Mucosa of stomach (tissue), 1 donor: Measurements from ENCODE around the gene HK1.
A peak's percentile ranks its signal among the peaks of the same experiment; 100 is the strongest.

Source experiments
- H3K27me3 ChIP-seq: one replicate; pipeline ENCODE4 v1.7.0; 2013; ENCODE audit warnings: mild to moderate bottlenecking, low read length; ENCODE audit not compliant: control insufficient read depth, insufficient read depth
- H3K36me3 ChIP-seq: one replicate; pipeline ENCODE4 v1.7.0; 2013; ENCODE audit warnings: low read length; ENCODE audit not compliant: control insufficient read depth, insufficient read depth
- H3K4me1 ChIP-seq: one replicate; pipeline ENCODE4 v1.7.0; 2013; ENCODE audit warnings: mild to moderate bottlenecking, low read length; ENCODE audit not compliant: control insufficient read depth, insufficient read depth
- H3K4me3 ChIP-seq: one replicate; pipeline ENCODE4 v1.7.0; 2013; ENCODE audit warnings: low read length
- H3K9ac ChIP-seq: one replicate; pipeline ENCODE4 v1.7.0; 2013; ENCODE audit warnings: mild to moderate bottlenecking, low read length, moderate library complexity
- H3K9me3 ChIP-seq: one replicate; pipeline ENCODE4 v1.7.0; 2013; ENCODE audit warnings: mild to moderate bottlenecking, low read length, moderate library complexity; ENCODE audit not compliant: control insufficient read depth
- donor health status: Pancreatic carcinoma.

HK1 gene

DNA sequence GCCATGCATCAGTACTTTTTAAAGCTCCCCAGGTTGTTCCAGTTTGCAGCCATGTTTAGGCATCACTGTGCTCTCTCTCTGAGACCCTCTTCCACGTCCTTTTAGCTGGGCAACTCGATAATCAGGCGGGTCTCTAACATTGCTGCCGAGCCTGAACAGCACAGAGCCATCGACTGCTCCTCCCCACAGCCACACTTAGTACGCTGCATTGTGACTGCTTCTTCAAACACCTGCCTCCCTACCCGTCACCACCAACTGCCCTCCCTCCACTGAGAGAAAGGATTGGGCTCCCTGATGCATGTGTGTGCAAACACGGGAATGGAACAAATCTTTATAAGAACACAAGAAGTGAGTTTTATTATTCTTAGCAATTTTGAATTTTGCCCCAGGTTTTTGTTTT is 149.9 kb downstream of the HK1 start:
- Histone ChIP-seq H3K36me3 (no peaks in the 10 kb centered on the region), H3K4me3 (no peak overlapping the region), H3K9me3 (no peaks in the 10 kb centered on the region), H3K4me1 (peaks cover 31% of the 10 kb centered on the region), H3K9ac (no peak overlapping the region), H3K27me3 (no peaks in the 10 kb centered on the region)

DNA sequence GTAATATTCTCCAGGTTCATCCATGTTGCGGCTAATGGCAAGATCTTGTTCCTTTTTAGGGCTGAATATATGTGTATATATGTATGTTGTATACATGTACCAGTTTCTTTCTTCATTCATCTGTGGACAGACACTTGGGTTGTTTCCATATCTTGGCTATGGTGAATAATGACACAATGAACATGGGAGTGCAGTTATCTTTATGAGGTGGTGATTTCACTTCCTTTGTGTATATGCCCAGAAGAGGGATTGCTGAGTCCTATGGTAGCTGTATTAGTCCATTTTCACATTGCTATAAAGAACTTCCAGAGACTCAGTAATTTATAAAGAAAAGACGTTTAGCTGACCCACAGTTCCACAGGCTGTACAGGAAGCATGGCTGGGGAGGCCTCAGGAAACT is 155.9 kb downstream of the HK1 start:
- Histone ChIP-seq H3K36me3 (no peaks in the 10 kb centered on the region), H3K9ac (no peak overlapping the region), H3K27me3 (no peaks in the 10 kb centered on the region), H3K4me1 (peaks cover 28% of the 10 kb centered on the region), H3K4me3 (no peak overlapping the region), H3K9me3 (no peaks in the 10 kb centered on the region)

GRCh38 chr10:69434926-69435325 is 156.6 kb downstream of the HK1 start:
- Histone ChIP-seq H3K4me1 (peaks cover 36% of the 10 kb centered on the region), H3K27me3 (no peaks in the 10 kb centered on the region), H3K4me3 (no peak overlapping the region), H3K9me3 (no peaks in the 10 kb centered on the region), H3K36me3 (no peaks in the 10 kb centered on the region), H3K9ac (no peak overlapping the region)

- peaks cover 42% of the 10 kb centered on the region for H3K4me1 ChIP-seq
- no peak overlapping the region for H3K4me3 ChIP-seq
- H3K27me3 ChIP-seq: no peaks in the 10 kb centered on the region
- no peaks in the 10 kb centered on the region for H3K36me3 ChIP-seq
- H3K9ac ChIP-seq: no peak overlapping the region
- H3K9me3 ChIP-seq: no peaks in the 10 kb centered on the region
These were observed 157.7 kb downstream of the HK1 start for GRCh38 chr10:69435966-69436520.

DNA sequence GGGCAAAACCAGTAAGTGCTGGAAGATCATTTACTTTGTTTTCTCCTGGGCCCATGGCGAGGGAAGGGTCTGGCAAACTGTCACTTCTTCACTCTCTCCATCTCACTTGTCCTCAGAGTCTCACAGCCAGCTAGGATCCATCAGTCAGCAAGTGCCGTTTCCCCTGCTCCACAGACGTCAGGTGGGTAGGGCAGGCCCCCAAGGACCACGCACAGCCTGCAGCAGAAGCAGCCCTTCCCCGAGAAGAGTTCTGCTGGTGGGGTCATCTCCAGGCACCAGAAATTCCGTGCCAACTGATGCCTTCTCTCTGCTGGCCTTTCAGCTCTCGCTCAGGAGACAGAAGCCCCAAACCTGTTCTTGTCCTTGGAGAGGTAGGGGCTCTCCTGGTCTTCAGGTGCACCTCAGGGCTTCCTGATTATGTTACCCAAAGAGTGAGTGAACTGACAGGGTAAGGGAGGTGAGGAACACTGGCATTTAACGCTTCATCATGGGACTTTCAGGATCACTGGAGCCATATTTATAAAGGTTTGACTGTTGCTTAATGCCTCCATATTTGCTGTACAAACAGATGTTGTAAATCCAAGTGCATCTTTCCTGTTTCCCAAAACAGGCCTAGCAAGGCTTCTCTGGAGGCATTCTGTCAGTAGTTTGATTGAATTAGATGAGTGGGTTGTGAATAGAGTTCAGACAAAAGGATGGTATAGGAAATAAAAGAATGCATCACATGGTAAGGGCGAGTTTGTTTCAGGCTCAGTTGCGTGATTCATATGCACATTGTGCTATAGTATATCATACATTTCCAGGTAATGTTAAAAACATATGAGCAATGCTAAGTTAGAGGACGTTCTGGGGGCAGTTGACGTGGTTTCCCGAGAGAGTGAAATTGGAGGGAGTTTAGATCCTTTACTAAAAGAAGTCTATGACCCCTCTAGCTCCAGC is 159.3 kb downstream of the HK1 start:
- H3K4me3 ChIP-seq: no peak overlapping the region
- H3K9ac ChIP-seq: peak overlapping the region; percentile 69
- H3K9me3 ChIP-seq: no peaks in the 10 kb centered on the region
- H3K4me1 ChIP-seq: peaks cover 42% of the 10 kb centered on the region
- H3K27me3 ChIP-seq: no peaks in the 10 kb centered on the region
- H3K36me3 ChIP-seq: no peaks in the 10 kb centered on the region

GRCh38 chr10:69438536-69439349 is 160.4 kb downstream of the HK1 start:
- Histone ChIP-seq H3K4me1 (peaks cover 42% of the 10 kb centered on the region), H3K9me3 (no peaks in the 10 kb centered on the region), H3K4me3 (no peak overlapping the region), H3K9ac (peak overlapping the region; percentile 69), H3K27me3 (no peaks in the 10 kb centered on the region), H3K36me3 (no peaks in the 10 kb centered on the region)

DNA sequence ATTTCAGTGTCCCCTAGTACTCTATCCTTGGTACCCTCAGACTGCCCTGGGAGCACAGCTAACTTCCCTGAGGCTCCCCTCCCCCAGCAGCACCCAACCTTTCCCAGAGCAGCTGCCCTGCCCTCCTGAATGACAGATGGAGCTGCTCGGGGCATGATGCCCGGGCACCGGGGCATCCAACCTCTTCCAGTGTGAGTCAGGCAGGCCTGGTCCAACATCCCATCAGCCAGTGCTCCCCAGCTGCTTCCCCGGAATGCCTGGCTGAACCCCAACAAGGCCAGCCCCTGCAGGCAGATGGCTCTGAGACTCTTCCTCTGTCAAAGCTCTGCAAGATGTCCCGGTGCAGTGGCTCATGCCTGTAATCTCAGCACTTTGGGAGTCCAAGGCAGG is 161.0 kb downstream of the HK1 start:
- no peak overlapping the region for H3K4me3 ChIP-seq
- H3K9me3 ChIP-seq: no peaks in the 10 kb centered on the region
- no peaks in the 10 kb centered on the region for H3K36me3 ChIP-seq
- peaks cover 36% of the 10 kb centered on the region for H3K4me1 ChIP-seq
- H3K9ac ChIP-seq: peak overlapping the region; percentile 69
- no peaks in the 10 kb centered on the region for H3K27me3 ChIP-seq

GRCh38 chr10:69439813-69440506 is 161.7 kb downstream of the HK1 start:
- Histone ChIP-seq H3K27me3 (no peaks in the 10 kb centered on the region), H3K4me1 (peaks cover 33% of the 10 kb centered on the region), H3K9ac (peak overlapping the region; percentile 69), H3K4me3 (no peak overlapping the region), H3K9me3 (no peaks in the 10 kb centered on the region), H3K36me3 (no peaks in the 10 kb centered on the region)

- H3K36me3 ChIP-seq: no peaks in the 10 kb centered on the region
- H3K4me3 ChIP-seq: no peak overlapping the region
- no peaks in the 10 kb centered on the region for H3K9me3 ChIP-seq
- H3K9ac ChIP-seq: no peak overlapping the region
- peaks cover 53% of the 10 kb centered on the region for H3K4me1 ChIP-seq
- no peaks in the 10 kb centered on the region for H3K27me3 ChIP-seq
These were observed 165.1 kb downstream of the HK1 start for GRCh38 chr10:69443354-69443753.

- Histone ChIP-seq H3K36me3 (no peaks in the 10 kb centered on the region), H3K4me3 (no peak overlapping the region), H3K9ac (no peak overlapping the region), H3K9me3 (no peaks in the 10 kb centered on the region), H3K27me3 (no peaks in the 10 kb centered on the region), H3K4me1 (peaks cover 53% of the 10 kb centered on the region)
These were observed 166.7 kb downstream of the HK1 start for GRCh38 chr10:69445041-69445440.

DNA sequence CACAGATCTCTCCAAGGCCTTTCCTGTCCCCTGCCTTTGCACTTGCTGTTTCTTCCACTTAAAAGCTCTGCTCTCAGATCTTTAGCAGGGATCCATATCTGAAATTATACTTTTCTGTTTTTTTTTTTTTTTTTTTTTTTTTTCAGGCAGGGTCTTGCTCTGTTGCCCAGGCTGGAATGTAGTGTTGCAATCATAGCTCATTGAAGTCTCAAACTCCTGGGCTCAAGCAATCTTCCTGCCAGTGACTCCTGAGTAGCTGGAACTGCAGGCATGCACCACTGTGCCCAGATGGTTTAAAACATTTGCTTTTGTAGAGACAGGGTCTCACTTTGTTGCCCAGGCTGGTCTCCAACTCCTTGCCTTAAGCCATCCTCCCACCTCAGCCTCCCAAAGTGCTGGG is 167.9 kb downstream of the HK1 start:
- Histone ChIP-seq H3K27me3 (no peaks in the 10 kb centered on the region), H3K9me3 (no peaks in the 10 kb centered on the region), H3K4me1 (peaks cover 60% of the 10 kb centered on the region), H3K36me3 (no peaks in the 10 kb centered on the region), H3K4me3 (no peak overlapping the region), H3K9ac (no peak overlapping the region)
